Measurements from ENCODE around the gene DUSP14.
A peak's percentile ranks its signal among the peaks of the same experiment; 100 is the strongest.

Gene DUSP14

GRCh38 chr17:37488607-37489196 lies 989 bp upstream of the DUSP14 start:
- H3K4me1 ChIP-seq: peaks cover 8% of the 10 kb centered on the region
- no peak for TF ChIP-seq CTCF (IDR thresholded peaks at IDR 0.05)
- peak overlapping the region; percentile 91 for H3K27ac ChIP-seq
- H3K27me3 ChIP-seq (ENCODE audit: control insufficient read depth, insufficient read depth, low read length): no peaks in the 10 kb centered on the region
- peak overlapping the region; percentile 98 for H2AFZ ChIP-seq
- H3K4me3 ChIP-seq (ENCODE audit: low read depth, low read length): peak overlapping the region; percentile 75
- H3K9ac ChIP-seq: no peak overlapping the region
- peak overlapping the region; percentile 96 for H3K4me2 ChIP-seq (ENCODE audit: low read length)
- no peaks in the 10 kb centered on the region for H3K79me2 ChIP-seq
- no peaks in the 10 kb centered on the region for H3K36me3 ChIP-seq (ENCODE audit: control insufficient read depth, insufficient read depth, low read length)
- no peaks in the 10 kb centered on the region for H3K9me3 ChIP-seq (ENCODE audit: control insufficient read depth, low read length)

GRCh38 chr17:37490022-37490587 lies 414 bp downstream of the DUSP14 start:
- Histone ChIP-seq H3K4me1 (peaks cover 8% of the 10 kb centered on the region), H3K4me3 (ENCODE audit: low read depth, low read length) (peak overlapping the region; percentile 49), H3K4me2 (ENCODE audit: low read length) (peak overlapping the region; percentile 61), H3K79me2 (no peaks in the 10 kb centered on the region), H3K36me3 (ENCODE audit: control insufficient read depth, insufficient read depth, low read length) (no peaks in the 10 kb centered on the region), H2AFZ (peak overlapping the region; percentile 79), H3K27me3 (ENCODE audit: control insufficient read depth, insufficient read depth, low read length) (no peaks in the 10 kb centered on the region), H3K27ac (peak overlapping the region; percentile 55), H3K9ac (no peak overlapping the region), H3K9me3 (ENCODE audit: control insufficient read depth, low read length) (no peaks in the 10 kb centered on the region)
- TF ChIP-seq CTCF (IDR thresholded peaks at IDR 0.05): no peak

GRCh38 chr17:37490638-37491614 lies 1.2 kb downstream of the DUSP14 start:
- Histone ChIP-seq H2AFZ (peak overlapping the region; percentile 79), H3K4me2 (ENCODE audit: low read length) (peak overlapping the region; percentile 61), H3K4me1 (peaks cover 8% of the 10 kb centered on the region), H3K27ac (peak overlapping the region; percentile 55), H3K9me3 (ENCODE audit: control insufficient read depth, low read length) (no peaks in the 10 kb centered on the region), H3K79me2 (no peaks in the 10 kb centered on the region), H3K36me3 (ENCODE audit: control insufficient read depth, insufficient read depth, low read length) (no peaks in the 10 kb centered on the region), H3K9ac (no peak overlapping the region), H3K4me3 (ENCODE audit: low read depth, low read length) (peak overlapping the region; percentile 49), H3K27me3 (ENCODE audit: control insufficient read depth, insufficient read depth, low read length) (no peaks in the 10 kb centered on the region)
- no peak for TF ChIP-seq CTCF (IDR thresholded peaks at IDR 0.05)

GRCh38 chr17:37492167-37492566 lies 2.5 kb downstream of the DUSP14 start:
- peaks cover 8% of the 10 kb centered on the region for H3K4me1 ChIP-seq
- no peaks in the 10 kb centered on the region for H3K9me3 ChIP-seq (ENCODE audit: control insufficient read depth, low read length)
- H3K9ac ChIP-seq: no peak overlapping the region
- H3K4me3 ChIP-seq (ENCODE audit: low read depth, low read length): no peak overlapping the region
- no peak overlapping the region for H3K27ac ChIP-seq
- H3K36me3 ChIP-seq (ENCODE audit: control insufficient read depth, insufficient read depth, low read length): no peaks in the 10 kb centered on the region
- no peak for TF ChIP-seq CTCF (IDR thresholded peaks at IDR 0.05)
- H3K4me2 ChIP-seq (ENCODE audit: low read length): no peak overlapping the region
- H3K27me3 ChIP-seq (ENCODE audit: control insufficient read depth, insufficient read depth, low read length): no peaks in the 10 kb centered on the region
- H3K79me2 ChIP-seq: no peaks in the 10 kb centered on the region
- no peak overlapping the region for H2AFZ ChIP-seq

All from parathyroid adenoma (tissue), 2 donors.